Omental fat pad (tissue), 4 donors: ENCODE data around the gene PHACTR4. TPM values are rescaled to one million over a fixed set of nuclear protein-coding genes. Genes with fewer than 3 reads are reported as not detected.

ENCODE experiments used
- ATAC-seq: fragments of 150-250 bp; one replicate; pipeline ENCODE4 v1.9.1; 2016; ENCODE audit warnings: mild to moderate bottlenecking, moderate library complexity; ENCODE audit not compliant: low FRiP score
- DNase-seq: peaks from one replicate; pipeline ENCODE4 v3.0.0-alpha.2; 2019; ENCODE audit warnings: low spot score
- small RNA-seq: library from RNA; depleted of rRNA; stranded (forward); fragments of <200 nt; gene quantifications from one replicate; pipeline ENCODE3, GENCODE V24; 2016
- total RNA-seq, 4 donors: library from RNA; depleted of rRNA; stranded (reverse); fragments of >200 nt; gene quantifications; one replicate each; pipeline ENCODE4 v1.1.0, GENCODE V29; 2016
- TF ChIP-seq, protein P1 (sequence below), 3 donors: fragments of 450-650 bp; IDR thresholded peaks; one replicate each; pipeline ENCODE4 v1.5.1; 2016 to 2017; ENCODE audit warnings: antibody characterized with exemption in 3 of 3, mild to moderate bottlenecking in 3 of 3, moderate library complexity in 2 of 3

Gene PHACTR4
- total RNA-seq, 4 donors from 2014 or later = 13.1 to 22.1 (median 15.8) TPM

DNA sequence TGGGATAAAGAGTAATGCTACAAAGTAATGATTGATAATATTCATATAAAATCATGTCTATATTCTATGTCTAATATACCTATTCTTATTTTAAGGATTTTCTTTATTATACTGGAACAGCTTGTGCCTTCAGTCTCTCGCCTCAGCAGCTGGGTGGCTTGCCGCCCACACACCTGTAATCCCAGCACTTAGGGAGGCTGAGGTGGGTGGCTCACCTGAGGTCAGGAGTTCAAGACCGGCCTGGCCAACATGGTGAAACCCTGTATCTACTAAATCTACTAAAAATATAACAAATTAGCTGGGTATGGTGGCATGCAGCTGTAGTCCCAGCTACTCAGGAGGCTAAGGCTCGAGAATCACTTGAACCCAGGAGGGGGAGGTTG is 175.7 kb downstream of the PHACTR4 start:
- ATAC-seq (no peak), DNase-seq (no peak)
- TF ChIP-seq, protein P1, sequence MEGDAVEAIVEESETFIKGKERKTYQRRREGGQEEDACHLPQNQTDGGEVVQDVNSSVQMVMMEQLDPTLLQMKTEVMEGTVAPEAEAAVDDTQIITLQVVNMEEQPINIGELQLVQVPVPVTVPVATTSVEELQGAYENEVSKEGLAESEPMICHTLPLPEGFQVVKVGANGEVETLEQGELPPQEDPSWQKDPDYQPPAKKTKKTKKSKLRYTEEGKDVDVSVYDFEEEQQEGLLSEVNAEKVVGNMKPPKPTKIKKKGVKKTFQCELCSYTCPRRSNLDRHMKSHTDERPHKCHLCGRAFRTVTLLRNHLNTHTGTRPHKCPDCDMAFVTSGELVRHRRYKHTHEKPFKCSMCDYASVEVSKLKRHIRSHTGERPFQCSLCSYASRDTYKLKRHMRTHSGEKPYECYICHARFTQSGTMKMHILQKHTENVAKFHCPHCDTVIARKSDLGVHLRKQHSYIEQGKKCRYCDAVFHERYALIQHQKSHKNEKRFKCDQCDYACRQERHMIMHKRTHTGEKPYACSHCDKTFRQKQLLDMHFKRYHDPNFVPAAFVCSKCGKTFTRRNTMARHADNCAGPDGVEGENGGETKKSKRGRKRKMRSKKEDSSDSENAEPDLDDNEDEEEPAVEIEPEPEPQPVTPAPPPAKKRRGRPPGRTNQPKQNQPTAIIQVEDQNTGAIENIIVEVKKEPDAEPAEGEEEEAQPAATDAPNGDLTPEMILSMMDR (IDR thresholded peaks at IDR 0.05) = no peak

DNA sequence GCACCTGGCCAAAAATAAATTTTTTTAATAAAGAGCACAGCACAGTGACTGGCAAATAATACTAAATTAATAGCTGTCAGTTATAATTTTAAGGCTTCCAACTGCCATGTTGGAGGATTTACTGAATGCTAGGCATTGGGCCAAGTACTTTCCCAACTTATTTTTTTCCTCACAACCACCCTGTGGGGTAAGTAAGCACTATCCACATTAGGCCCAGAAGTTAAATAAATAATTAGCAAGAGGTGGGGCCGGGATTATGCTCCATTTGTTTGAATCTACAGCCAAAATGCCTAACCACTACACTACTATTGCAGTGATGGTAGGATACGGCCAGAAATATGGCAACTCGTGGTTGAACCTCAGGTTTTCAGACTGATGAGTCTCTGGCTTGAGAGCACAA is 178.8 kb downstream of the PHACTR4 start:
- ATAC-seq (no peak), DNase-seq (no peak)
- TF ChIP-seq, protein P1 (IDR thresholded peaks at IDR 0.05) = no peak

Small RNAs within 50 kb of the gene (small RNA-seq; reads per million reads assigned to genes)
- not detected for gene RF00019
- not detected for gene RNU6ATAC27P
- gene SNORA73A = not detected
- gene SNORA73B = 36.1 reads per million, percentile 95 among the genes with 10 or more reads in this experiment

Other genes with a start within 250 kb of the PHACTR4 start
- gene PTAFR, start 193.1 kb upstream of the PHACTR4 start, total RNA-seq = 10 to 100 TPM in 3 of 4 donors, 1 to 10 TPM in 1; 8.2 to 28.3 (median 19.0) TPM
- 10 to 100 TPM; 48.3 to 72.2 (median 64.1) TPM for gene DNAJC8, start 136.7 kb upstream of the PHACTR4 start, total RNA-seq
- gene ATP5IF1, start 133.6 kb upstream of the PHACTR4 start, total RNA-seq = 100 to 1,000 TPM in 2 of 4 donors, 10 to 100 TPM in 2; 92.5 to 149 (median 107) TPM
- 10 to 100 TPM; 13.2 to 20.4 (median 13.8) TPM for gene SESN2, start 110.2 kb upstream of the PHACTR4 start, total RNA-seq
- 10 to 100 TPM in 2 of 4 donors, 1 to 10 TPM in 2; 8.2 to 13.7 (median 10.3) TPM for gene MED18, start 40.7 kb upstream of the PHACTR4 start, total RNA-seq
- gene RCC1, start 136.3 kb downstream of the PHACTR4 start, total RNA-seq = 10 to 100 TPM; 15.3 to 32.9 (median 22.1) TPM
- 10 to 100 TPM; 14.8 to 26.8 (median 21.9) TPM for gene TRNAU1AP, start 183.3 kb downstream of the PHACTR4 start, total RNA-seq
- gene RAB42, start 222.5 kb downstream of the PHACTR4 start, total RNA-seq = 10 to 100 TPM in 1 of 4 donors, 1 to 10 TPM in 3; 3.4 to 10.6 (median 8.4) TPM